ENCODE measurements around the gene IFIT2.
"Not testable (repeated sequence)": the region's sequence is repeated elsewhere in the genome, so short reads cannot be mapped to it uniquely, and the experiment has no call there.

Gene IFIT2, protein sequence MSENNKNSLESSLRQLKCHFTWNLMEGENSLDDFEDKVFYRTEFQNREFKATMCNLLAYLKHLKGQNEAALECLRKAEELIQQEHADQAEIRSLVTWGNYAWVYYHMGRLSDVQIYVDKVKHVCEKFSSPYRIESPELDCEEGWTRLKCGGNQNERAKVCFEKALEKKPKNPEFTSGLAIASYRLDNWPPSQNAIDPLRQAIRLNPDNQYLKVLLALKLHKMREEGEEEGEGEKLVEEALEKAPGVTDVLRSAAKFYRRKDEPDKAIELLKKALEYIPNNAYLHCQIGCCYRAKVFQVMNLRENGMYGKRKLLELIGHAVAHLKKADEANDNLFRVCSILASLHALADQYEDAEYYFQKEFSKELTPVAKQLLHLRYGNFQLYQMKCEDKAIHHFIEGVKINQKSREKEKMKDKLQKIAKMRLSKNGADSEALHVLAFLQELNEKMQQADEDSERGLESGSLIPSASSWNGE

DNA sequence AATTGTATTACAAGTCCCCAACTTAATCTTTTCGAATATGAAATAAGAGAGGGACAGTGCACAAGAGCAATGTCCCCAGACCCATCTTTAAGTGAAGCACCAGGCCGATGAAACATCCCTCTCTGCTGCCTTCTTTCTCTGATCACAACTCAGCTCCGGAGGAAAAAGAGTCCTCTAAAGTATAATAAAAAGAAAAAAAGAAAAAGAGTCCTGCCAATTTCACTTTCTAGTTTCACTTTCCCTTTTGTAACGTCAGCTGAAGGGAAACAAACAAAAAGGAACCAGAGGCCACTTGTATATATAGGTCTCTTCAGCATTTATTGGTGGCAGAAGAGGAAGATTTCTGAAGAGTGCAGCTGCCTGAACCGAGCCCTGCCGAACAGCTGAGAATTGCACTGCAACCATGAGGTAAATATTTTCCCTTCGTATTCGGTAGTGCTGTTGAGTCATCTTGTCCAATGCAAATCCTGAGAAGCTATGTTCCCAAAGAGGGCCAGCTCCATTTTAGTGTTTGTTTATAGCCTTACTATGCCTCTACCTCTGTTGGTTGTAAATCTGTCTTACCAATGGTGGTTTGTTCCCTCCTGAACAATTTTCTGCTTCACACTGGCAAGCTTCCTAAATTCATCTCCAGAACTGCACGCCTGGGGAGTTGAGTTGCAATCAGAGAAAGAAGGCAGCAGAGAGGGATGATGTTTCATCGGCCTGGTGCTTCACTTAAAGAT lies at the start of gene IFIT2:
IFIT2 (plus strand) TSS at position 326 of the 725 bp plus-strand sequence; CDS start at position 404, 78 bp downstream.
- H3K27ac ChIP-seq, result no peak within 1 kb of the TSS
- no peak for DNase-seq

DNA sequence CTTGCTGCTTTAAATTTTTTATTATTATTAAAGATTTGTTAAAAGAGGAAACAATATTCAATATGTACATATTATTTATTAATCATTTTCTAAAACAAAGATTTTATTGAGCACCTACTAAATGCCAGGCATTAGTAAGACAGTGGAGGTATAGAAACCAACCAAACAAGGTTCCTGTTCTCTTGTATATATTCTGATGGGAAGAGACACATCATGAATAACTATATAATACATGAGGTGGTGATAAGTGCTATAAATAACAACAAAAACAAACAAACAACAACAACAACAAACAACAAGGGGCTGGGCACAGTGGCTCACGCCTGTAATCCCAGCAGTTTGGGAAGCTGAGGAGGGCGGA lies 49.6 kb upstream of the IFIT2 start:
- Histone ChIP-seq H3K27me3 (ENCODE audit: insufficient read depth, low read depth, severe bottlenecking) (no peaks in the 10 kb centered on the region), H3K9me3 (ENCODE audit: severe bottlenecking) (peaks cover 10% of the 10 kb centered on the region), H3K36me3 (no peaks in the 10 kb centered on the region), H3K4me3 (ENCODE audit: low read depth, low read length) (peak overlapping the region; percentile 96; the same call in 1 of the 2 replicates), H3K27ac (no peak overlapping the region)
- TF ChIP-seq, protein P1, sequence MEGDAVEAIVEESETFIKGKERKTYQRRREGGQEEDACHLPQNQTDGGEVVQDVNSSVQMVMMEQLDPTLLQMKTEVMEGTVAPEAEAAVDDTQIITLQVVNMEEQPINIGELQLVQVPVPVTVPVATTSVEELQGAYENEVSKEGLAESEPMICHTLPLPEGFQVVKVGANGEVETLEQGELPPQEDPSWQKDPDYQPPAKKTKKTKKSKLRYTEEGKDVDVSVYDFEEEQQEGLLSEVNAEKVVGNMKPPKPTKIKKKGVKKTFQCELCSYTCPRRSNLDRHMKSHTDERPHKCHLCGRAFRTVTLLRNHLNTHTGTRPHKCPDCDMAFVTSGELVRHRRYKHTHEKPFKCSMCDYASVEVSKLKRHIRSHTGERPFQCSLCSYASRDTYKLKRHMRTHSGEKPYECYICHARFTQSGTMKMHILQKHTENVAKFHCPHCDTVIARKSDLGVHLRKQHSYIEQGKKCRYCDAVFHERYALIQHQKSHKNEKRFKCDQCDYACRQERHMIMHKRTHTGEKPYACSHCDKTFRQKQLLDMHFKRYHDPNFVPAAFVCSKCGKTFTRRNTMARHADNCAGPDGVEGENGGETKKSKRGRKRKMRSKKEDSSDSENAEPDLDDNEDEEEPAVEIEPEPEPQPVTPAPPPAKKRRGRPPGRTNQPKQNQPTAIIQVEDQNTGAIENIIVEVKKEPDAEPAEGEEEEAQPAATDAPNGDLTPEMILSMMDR (IDR thresholded peaks at IDR 0.05; ENCODE audit: low read depth, low read length), result no peak
- no peak for DNase-seq

More for the DNA sequence above, at the start of gene IFIT2:
- H3K36me3 ChIP-seq, result no peaks in the 10 kb centered on the region
- H3K4me3 ChIP-seq (ENCODE audit: low read depth, low read length), result no peak within 1 kb of the TSS
- TF ChIP-seq, protein P1 (IDR thresholded peaks at IDR 0.05; ENCODE audit: low read depth, low read length), result no peak
- H3K27me3 ChIP-seq (ENCODE audit: insufficient read depth, low read depth, severe bottlenecking), result no peaks in the 10 kb centered on the region
- H3K9me3 ChIP-seq (ENCODE audit: severe bottlenecking), result peaks cover 3% of the 10 kb centered on the region

DNA sequence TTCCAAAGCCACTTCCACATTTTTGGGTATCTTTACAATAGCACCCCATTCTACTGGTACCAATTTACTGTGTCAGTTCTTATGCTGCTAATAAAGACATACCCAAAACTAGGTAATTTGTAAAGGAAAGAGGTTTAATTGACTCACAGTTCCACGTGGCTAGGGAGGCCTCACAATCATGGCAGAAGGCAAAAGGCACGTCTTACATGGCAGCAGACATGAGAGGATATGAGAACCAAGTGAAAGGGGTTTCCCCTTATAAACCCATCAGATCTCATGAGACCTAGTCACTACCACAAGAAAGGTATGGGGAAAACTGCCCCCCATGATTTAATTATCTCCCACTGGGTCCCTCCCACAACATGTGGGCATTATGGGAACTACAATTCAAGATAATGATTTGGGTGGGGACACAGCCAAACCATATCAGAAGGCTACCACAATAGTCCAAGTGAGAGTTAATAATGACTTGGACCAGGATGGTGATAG lies 46.7 kb upstream of the IFIT2 start:
- peaks cover 10% of the 10 kb centered on the region for H3K9me3 ChIP-seq (ENCODE audit: severe bottlenecking)
- H3K36me3 ChIP-seq; DNase-seq; H3K4me3 ChIP-seq (ENCODE audit: low read depth, low read length); H3K27me3 ChIP-seq (ENCODE audit: insufficient read depth, low read depth, severe bottlenecking); H3K27ac ChIP-seq: not testable (repeated sequence)

DNA sequence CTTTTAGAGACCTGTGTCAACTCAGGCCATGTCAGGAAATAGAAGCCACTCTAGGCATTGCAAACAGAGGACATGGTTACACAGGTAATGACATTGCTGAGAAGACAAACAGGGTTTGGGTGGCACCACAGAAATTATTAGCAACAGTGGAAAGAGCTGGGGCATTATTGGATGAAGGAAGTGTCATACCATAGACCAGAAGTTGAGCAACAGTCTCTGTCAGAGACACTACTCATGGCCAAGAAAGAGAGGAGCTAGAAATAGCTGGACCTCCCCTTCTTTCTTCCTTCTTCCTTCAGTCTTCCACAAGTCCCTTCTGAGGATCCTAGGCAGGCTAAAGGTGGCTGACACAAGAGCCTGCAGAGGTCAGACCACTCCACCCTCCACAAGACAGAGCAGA lies 46.1 kb upstream of the IFIT2 start:
- DNase-seq, result no peak
- no peaks in the 10 kb centered on the region for H3K36me3 ChIP-seq
- TF ChIP-seq, protein P1 (IDR thresholded peaks at IDR 0.05; ENCODE audit: low read depth, low read length), result no peak
- H3K9me3 ChIP-seq (ENCODE audit: severe bottlenecking), result peaks cover 10% of the 10 kb centered on the region
- H3K27me3 ChIP-seq (ENCODE audit: insufficient read depth, low read depth, severe bottlenecking), result no peaks in the 10 kb centered on the region
- H3K27ac ChIP-seq, result no peak overlapping the region
- no peak overlapping the region for H3K4me3 ChIP-seq (ENCODE audit: low read depth, low read length)

DNA sequence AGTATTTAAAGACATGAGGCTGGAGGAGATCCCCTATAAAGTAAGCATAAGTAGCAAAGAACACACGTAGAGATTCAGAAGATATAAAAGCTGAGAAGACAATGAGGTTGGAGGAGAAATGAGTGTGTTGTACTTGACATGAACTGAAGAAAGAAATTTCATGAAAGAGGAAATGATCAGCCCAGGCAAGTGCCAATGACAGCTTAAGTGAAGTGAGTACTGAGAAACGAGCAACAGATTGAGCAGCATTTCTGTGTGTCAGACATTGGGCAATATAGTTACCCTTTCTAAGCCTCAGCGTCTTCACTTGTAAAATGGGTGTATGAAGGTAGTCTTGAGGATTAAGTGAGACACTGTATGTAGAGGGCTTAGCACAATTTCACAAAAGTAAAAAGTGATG lies 45.5 kb upstream of the IFIT2 start:
- Histone ChIP-seq H3K36me3 (no peaks in the 10 kb centered on the region), H3K4me3 (ENCODE audit: low read depth, low read length) (no peak overlapping the region), H3K27ac (no peak overlapping the region), H3K27me3 (ENCODE audit: insufficient read depth, low read depth, severe bottlenecking) (no peaks in the 10 kb centered on the region), H3K9me3 (ENCODE audit: severe bottlenecking) (peaks cover 10% of the 10 kb centered on the region)
- no peak for DNase-seq
- TF ChIP-seq, protein P1 (IDR thresholded peaks at IDR 0.05; ENCODE audit: low read depth, low read length), result no peak

DNA sequence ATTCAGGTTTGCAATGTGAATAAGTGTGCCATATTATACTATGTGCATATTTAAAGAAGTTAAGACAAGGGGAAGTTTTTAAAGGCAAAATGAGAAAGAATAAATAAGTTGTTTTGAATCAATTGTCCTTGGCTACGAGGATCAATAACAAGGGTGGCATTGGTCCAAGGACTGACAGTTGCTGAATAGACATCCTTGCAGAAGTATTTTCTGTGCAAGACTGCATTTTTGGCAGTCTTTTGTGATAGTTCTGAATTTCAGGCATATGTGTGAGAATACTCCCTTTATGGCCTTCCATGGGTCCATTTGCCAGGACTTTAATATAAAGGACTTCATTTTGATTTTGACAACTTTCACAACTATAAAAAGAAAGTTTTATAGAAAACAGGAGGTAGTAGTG lies 44.9 kb upstream of the IFIT2 start:
- TF ChIP-seq, protein P1 (IDR thresholded peaks at IDR 0.05; ENCODE audit: low read depth, low read length), result no peak
- H3K36me3 ChIP-seq, result no peaks in the 10 kb centered on the region
- H3K9me3 ChIP-seq (ENCODE audit: severe bottlenecking), result peaks cover 10% of the 10 kb centered on the region
- H3K4me3 ChIP-seq (ENCODE audit: low read depth, low read length), result no peak overlapping the region
- no peaks in the 10 kb centered on the region for H3K27me3 ChIP-seq (ENCODE audit: insufficient read depth, low read depth, severe bottlenecking)
- no peak overlapping the region for H3K27ac ChIP-seq
- DNase-seq, result no peak

Data from WERI-Rb-1 (cell line).